ENCODE results near the gene ZNF865. TPM values are rescaled to one million over a fixed set of nuclear protein-coding genes. Genes with fewer than 3 reads are reported as not detected.

ZNF865 gene
- total RNA-seq, 2 donors from 2014 or later = 11.9 to 14.5 TPM

DNA sequence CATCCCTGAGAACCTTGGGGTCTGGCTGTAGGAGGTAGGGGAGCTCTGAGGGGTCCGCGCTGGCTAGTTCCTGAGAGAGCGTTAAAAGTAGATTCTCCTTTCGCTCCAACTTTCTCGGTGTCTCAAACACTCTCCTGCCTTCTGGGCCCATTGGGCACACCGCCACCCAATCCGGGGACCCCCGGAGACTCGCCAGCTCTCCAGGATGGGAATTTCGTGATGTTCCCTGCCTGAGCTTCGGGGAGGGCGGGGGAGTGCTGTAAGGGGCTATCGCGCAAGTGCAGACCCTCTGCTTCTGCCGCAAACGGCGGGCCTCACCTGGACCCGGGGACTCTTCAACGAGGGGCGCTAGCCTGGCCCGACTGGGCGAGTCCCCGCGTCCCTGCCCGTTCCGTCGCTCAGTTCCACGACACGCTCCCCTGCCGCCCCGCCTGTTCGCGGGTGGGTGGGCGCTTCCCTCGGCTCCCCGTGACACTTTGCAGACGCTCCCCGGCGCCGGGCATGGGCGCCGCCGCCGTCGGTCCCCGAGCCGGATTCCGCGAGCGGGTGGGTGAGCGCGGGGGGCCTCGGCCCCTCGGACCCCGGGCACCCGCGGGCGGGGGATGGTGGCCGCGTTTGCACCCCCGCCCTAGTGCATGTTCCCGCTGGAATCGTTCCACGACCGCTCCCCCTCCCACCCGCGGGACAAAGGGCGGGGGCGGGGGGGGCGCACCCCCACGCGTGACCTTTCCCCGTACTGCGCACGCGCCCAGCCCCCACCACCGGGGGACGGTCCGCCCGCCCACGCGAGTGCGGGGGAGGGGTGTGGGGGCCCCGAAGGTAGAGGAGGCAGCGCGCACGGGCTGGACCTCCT lies 42.5 kb downstream of the ZNF865 start, which contains the start of gene CCDC106:
TSS of gene CCDC106 (plus strand) at position 481 of the 853 bp plus-strand sequence. CDS start 835 bp downstream, outside the sequence.
- Histone ChIP-seq H3K27me3 (replicated peaks; ENCODE audit: insufficient read depth) (no peaks in the 10 kb centered on the region), H3K9me3 (no peaks in the 10 kb centered on the region), H3K4me1 (ENCODE audit: control insufficient read depth in 1 of 2, low read depth in 2 of 2) (peaks cover 32 to 47% of the 10 kb centered on the region in 2 donors), H3K4me3 (peak within 1 kb of the TSS; percentile 96), H3K27ac (peak within 1 kb of the TSS; percentile 42 to 77), H3K36me3 (peaks cover 6% of the 10 kb centered on the region)
- ATAC-seq (ENCODE audit: insufficient number of reproducible peaks, low FRiP score, low read depth) = no peak
- DNase-seq (ENCODE audit: low spot score) = no peak
- TF ChIP-seq, protein P1, sequence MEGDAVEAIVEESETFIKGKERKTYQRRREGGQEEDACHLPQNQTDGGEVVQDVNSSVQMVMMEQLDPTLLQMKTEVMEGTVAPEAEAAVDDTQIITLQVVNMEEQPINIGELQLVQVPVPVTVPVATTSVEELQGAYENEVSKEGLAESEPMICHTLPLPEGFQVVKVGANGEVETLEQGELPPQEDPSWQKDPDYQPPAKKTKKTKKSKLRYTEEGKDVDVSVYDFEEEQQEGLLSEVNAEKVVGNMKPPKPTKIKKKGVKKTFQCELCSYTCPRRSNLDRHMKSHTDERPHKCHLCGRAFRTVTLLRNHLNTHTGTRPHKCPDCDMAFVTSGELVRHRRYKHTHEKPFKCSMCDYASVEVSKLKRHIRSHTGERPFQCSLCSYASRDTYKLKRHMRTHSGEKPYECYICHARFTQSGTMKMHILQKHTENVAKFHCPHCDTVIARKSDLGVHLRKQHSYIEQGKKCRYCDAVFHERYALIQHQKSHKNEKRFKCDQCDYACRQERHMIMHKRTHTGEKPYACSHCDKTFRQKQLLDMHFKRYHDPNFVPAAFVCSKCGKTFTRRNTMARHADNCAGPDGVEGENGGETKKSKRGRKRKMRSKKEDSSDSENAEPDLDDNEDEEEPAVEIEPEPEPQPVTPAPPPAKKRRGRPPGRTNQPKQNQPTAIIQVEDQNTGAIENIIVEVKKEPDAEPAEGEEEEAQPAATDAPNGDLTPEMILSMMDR (IDR thresholded peaks at IDR 0.05) = no peak

- Histone ChIP-seq H3K36me3 (peaks cover 6% of the 10 kb centered on the region), H3K4me1 (ENCODE audit: control insufficient read depth in 1 of 2, low read depth in 2 of 2) (peaks cover 31 to 47% of the 10 kb centered on the region in 2 donors), H3K4me3 (peak overlapping the region; percentile 96), H3K27ac (peak overlapping the region; percentile 42 to 77), H3K27me3 (replicated peaks; ENCODE audit: insufficient read depth) (no peaks in the 10 kb centered on the region), H3K9me3 (no peaks in the 10 kb centered on the region)
- no peak for DNase-seq (ENCODE audit: low spot score)
- TF ChIP-seq, protein P1 (IDR thresholded peaks at IDR 0.05) = no peak
- no peak for ATAC-seq (ENCODE audit: insufficient number of reproducible peaks, low FRiP score, low read depth)
These were observed 43.3 kb downstream of the ZNF865 start for GRCh38 chr19:55648585-55649267.

- Histone ChIP-seq H3K27me3 (replicated peaks; ENCODE audit: insufficient read depth) (no peaks in the 10 kb centered on the region), H3K9me3 (no peaks in the 10 kb centered on the region), H3K4me1 (ENCODE audit: control insufficient read depth in 1 of 2, low read depth in 2 of 2) (peaks cover 26 to 40% of the 10 kb centered on the region in 2 donors), H3K4me3 (peak overlapping the region; percentile 96), H3K27ac (peak overlapping the region; percentile 42 to 77), H3K36me3 (peaks cover 6% of the 10 kb centered on the region)
- ATAC-seq (ENCODE audit: insufficient number of reproducible peaks, low FRiP score, low read depth) (no peak), DNase-seq (ENCODE audit: low spot score) (no peak)
- TF ChIP-seq, protein P1 (IDR thresholded peaks at IDR 0.05) = no peak
These were observed 44.0 kb downstream of the ZNF865 start for GRCh38 chr19:55649268-55650125.

- H3K27me3 ChIP-seq (replicated peaks; ENCODE audit: insufficient read depth) = no peaks in the 10 kb centered on the region
- DNase-seq (ENCODE audit: low spot score) = no peak
- peaks cover 23 to 33% of the 10 kb centered on the region in 2 donors for H3K4me1 ChIP-seq (ENCODE audit: control insufficient read depth in 1 of 2, low read depth in 2 of 2)
- no peak overlapping the region for H3K27ac ChIP-seq
- H3K36me3 ChIP-seq = peaks cover 4% of the 10 kb centered on the region
- TF ChIP-seq, protein P1 (IDR thresholded peaks at IDR 0.05) = no peak
- H3K4me3 ChIP-seq = no peak overlapping the region
- H3K9me3 ChIP-seq = no peaks in the 10 kb centered on the region
- no peak for ATAC-seq (ENCODE audit: insufficient number of reproducible peaks, low FRiP score, low read depth)
These were observed 44.7 kb downstream of the ZNF865 start for GRCh38 chr19:55650126-55650557.

Data from thoracic aorta (tissue), 2 donors.